HepG2 (cell line): ENCODE results near the gene KRTCAP3. TPM values are rescaled to one million over a fixed set of nuclear protein-coding genes. Genes with fewer than 3 reads are reported as not detected.

ENCODE experiments used
- ATAC-seq: fragments of 200-7000 bp; cut with Tn5 transposase; 3 replicates; pipeline ENCODE4 v1.9.1; 2020; ENCODE audit warnings: mild to moderate bottlenecking, moderate library complexity
- BruUV-seq: library from RNA; stranded (reverse); fragments of 400-500 nt; replicated peaks from 2 replicates; lab custom pipeline; 2021; lab: Mats Ljungman, UMichigan
- CTCF ChIA-PET: fragments of 300-600 bp; formaldehyde crosslinking; extraction: SDS; loops from one replicate; lab custom pipeline; 2021; ENCODE audit warnings: low total read pairs, inconsistent platforms, low intra/inter-chr PET ratio; lab: Yijun Ruan, JAX
- POLR2A ChIA-PET: fragments of 350-600 bp; sonication (Branson Sonifier 250); formaldehyde crosslinking; loops from one replicate; lab custom pipeline; 2020; ENCODE audit warnings: antibody characterized with exemption, inconsistent platforms; lab: Yijun Ruan, JAX
- DNase-seq: peaks from one replicate; pipeline ENCODE4 v3.0.0-alpha.2; 2015; ENCODE audit warnings: low spot score
- FAIRE-seq: peaks from 3 replicates; lab custom pipeline; 2011; peaks lifted over from hg19 to GRCh38; lab: Jason Lieb, UNC
- H2AFZ ChIP-seq: one replicate; pipeline ENCODE4 v1.6.1; 2011; ENCODE audit warnings: low read length, inconsistent platforms
- H3K27ac ChIP-seq: fragments of 300-600 bp; 3 replicates; pipeline ENCODE4 v1.8.0; 2011; ENCODE audit warnings: mixed run types, mild to moderate bottlenecking, mixed read lengths, low read length, inconsistent platforms; ENCODE audit not compliant: insufficient read depth; ENCODE audit errors: extremely low read length
- H3K27me3 ChIP-seq, 2 experiments: fragments of 200-600 bp in 1 of 2; 2 replicates in 1 of 2; 3 replicates in 1 of 2; pipeline versions ENCODE4 v1.6.0 to v1.8.0; 2011; ENCODE audit warnings: low read length in 2 of 2, mild to moderate bottlenecking in 2 of 2, moderate library complexity in 2 of 2, inconsistent platforms in 1 of 2; ENCODE audit not compliant: insufficient read depth in 2 of 2, control insufficient read depth in 1 of 2
- H3K36me3 ChIP-seq, 2 experiments: fragments of 200-600 bp in 1 of 2; replicated peaks in 1 of 2; 2 replicates in 1 of 2; 3 replicates in 1 of 2; pipeline versions ENCODE4 v1.5.1 to v1.8.0; 2011; ENCODE audit warnings: low read length in 2 of 2, inconsistent platforms in 1 of 2; ENCODE audit not compliant: insufficient read depth in 2 of 2, control insufficient read depth in 1 of 2
- H3K4me1 ChIP-seq: 2 replicates; pipeline ENCODE4 v1.5.1; 2012; ENCODE audit warnings: low read length, inconsistent platforms; ENCODE audit not compliant: insufficient read depth
- H3K4me2 ChIP-seq: 2 replicates; pipeline ENCODE4 v1.6.0; 2011; ENCODE audit warnings: low read depth, low read length, inconsistent platforms
- H3K4me3 ChIP-seq, 3 experiments: fragments of 200-600 bp in 1 of 3; sonication (generic), shearing (Covaris generic) in 1 of 3; replicated peaks in 1 of 3; 2 replicates each; pipeline ENCODE4 v1.5.1; 2011 to 2016; ENCODE audit warnings: low read length in 3 of 3, inconsistent platforms in 2 of 3, low read depth in 2 of 3, mild to moderate bottlenecking in 2 of 3, control low read depth in 1 of 3, mixed read lengths in 1 of 3; ENCODE audit not compliant: insufficient read depth in 1 of 3
- H3K79me2 ChIP-seq: one replicate; pipeline ENCODE4 v1.6.1; 2011; ENCODE audit warnings: low read length, inconsistent platforms; ENCODE audit not compliant: insufficient read depth
- H3K9ac ChIP-seq: 2 replicates; pipeline ENCODE4 v1.6.0; 2011; ENCODE audit warnings: mild to moderate bottlenecking, low read depth, low read length, inconsistent platforms; ENCODE audit not compliant: insufficient read depth
- H3K9me3 ChIP-seq: 2 replicates; pipeline ENCODE4 v1.5.1; 2012; ENCODE audit warnings: mild to moderate bottlenecking, low read length
- H4K20me1 ChIP-seq: 2 replicates; pipeline ENCODE4 v1.6.0; 2011; ENCODE audit warnings: inconsistent platforms, mild to moderate bottlenecking, low read length, moderate library complexity; ENCODE audit not compliant: insufficient read depth
- NAIF1 ChIP-seq: sonication (generic); formaldehyde crosslinking; IDR thresholded peaks from 2 replicates; pipeline ENCODE4 v1.5.0; 2020; ENCODE audit warnings: mild to moderate bottlenecking, missing genetic modification reagents, borderline replicate concordance
- RBFOX2 ChIP-seq: fragments of 200-400 bp; formaldehyde crosslinking; IDR thresholded peaks from 2 replicates; pipeline ENCODE4 v1.6.1; 2017; ENCODE audit warnings: low read depth, mild to moderate bottlenecking, low read length
- SSRP1 ChIP-seq: IDR thresholded peaks from 2 replicates; pipeline ENCODE4 v1.6.1; 2016; ENCODE audit warnings: control low read depth
- ZFP82 ChIP-seq: sonication (generic); formaldehyde crosslinking; IDR thresholded peaks from 2 replicates; pipeline ENCODE4 v1.5.1; 2020; ENCODE audit warnings: mild to moderate bottlenecking, missing genetic modification reagents, borderline replicate concordance
- ZNF121 ChIP-seq: sonication (generic); formaldehyde crosslinking; IDR thresholded peaks from 2 replicates; pipeline ENCODE4 v1.5.0; 2020; ENCODE audit warnings: mild to moderate bottlenecking, missing genetic modification reagents
- WGBS: methylation state at CpG from one replicate; pipeline ENCODE4 v1.1.6; 2017; ENCODE audit warnings: low lambda C conversion rate; 5-methylcytosine and 5-hydroxymethylcytosine counted together
- in situ Hi-C: cut with HindIII; loops from 2 replicates; pipeline ENCODE4 v1.10.0; 2017; ENCODE audit warnings: low pct_unique_long_range_greater_than_20kb; ENCODE audit not compliant: extremely low pct_ligation_motif_present
- intact Hi-C: fragments of 100-400 bp; cut with micrococcal nuclease; formaldehyde crosslinking; loops from one replicate; pipeline ENCODE4 v1.10.0; 2022; ENCODE audit not compliant: unreplicated experiment
- polyA plus RNA-seq, 8 experiments: library from polyadenylated mRNA; depleted of rRNA in 3 of 8; stranded (reverse) in 7 of 8; unstranded in 1 of 8; fragments of >200 nt; fragmentation: Illumina TruSeq in 4 of 8; extraction: Trizol in 4 of 8; gene quantifications; 2 replicates each; pipeline versions ENCODE4 v1.2.1 to v1.2.3, GENCODE V29; 2011 to 2016; ENCODE audit warnings: low read depth in 4 of 8, missing spikeins in 1 of 8, mixed read lengths in 1 of 8; ENCODE audit not compliant: insufficient read depth in 1 of 8
- total RNA-seq, 5 experiments: library from RNA; depleted of rRNA; stranded (reverse); fragments of >200 nt; fragmentation: Illumina TruSeq; extraction: Trizol; gene quantifications; 2 replicates each; pipeline ENCODE4 v1.2.3, GENCODE V29; 2016; ENCODE audit warnings: low read depth in 1 of 5

KRTCAP3 gene
- total and polyA plus RNA-seq, 2 of the 13 experiments (the other 11 are each of a cell fraction or from before 2014, with no cell fraction given) = 2.1 to 4.5 TPM

DNA sequence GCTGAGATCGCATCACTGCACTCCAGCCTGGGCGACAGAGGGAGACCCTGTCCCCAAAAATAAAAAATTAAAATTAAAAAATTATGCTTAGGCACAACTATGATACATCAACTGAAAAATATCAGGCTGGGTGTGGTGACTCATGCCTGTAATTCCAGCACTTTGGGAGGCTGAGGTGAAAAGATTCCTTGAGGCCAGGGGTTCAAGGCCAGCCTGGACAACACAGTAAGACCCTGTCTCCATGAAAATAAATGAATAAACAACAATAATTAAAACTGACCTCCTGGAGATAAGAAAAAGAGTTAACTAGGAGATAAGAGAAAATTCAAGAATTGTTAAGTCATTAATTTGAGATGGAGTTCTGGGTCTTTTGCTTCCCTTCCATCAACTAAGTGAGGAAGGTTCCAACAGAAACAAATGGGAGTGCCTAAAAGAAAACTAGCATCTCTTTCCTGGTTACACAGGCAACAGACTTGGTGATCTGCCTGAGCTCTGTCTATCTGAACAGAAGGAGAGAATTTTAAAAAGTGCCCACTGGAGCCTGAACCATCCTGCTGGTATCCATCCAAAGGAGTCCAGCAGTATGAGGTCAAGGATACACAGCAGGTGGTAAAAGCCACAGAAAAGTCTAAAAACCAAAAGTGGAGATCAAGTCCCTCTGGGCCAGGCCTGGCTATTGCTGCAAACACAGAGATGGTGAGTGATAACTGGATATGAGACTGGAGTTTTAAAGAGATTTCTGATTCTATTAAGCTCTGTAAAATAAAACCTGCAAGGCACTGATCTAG, 41.6 kb upstream of the KRTCAP3 start:
- Histone ChIP-seq H3K4me2 (no peak overlapping the region), H3K9me3 (no peaks in the 10 kb centered on the region), H3K9ac (no peak overlapping the region), H3K4me3 (no peak overlapping the region), H2AFZ (no peak overlapping the region), H3K36me3 (peaks cover 1 to 39% of the 10 kb centered on the region in 2 experiments; a peak in 3 of 5 replicates), H3K27me3 (no peaks in the 10 kb centered on the region), H3K4me1 (peaks cover 30% of the 10 kb centered on the region; the same call in 1 of the 2 replicates), H3K79me2 (peaks cover 93% of the 10 kb centered on the region), H3K27ac (peak overlapping the region; percentile 7), H4K20me1 (0 out of 2 replicates have a peak, but pooled peaks cover 3% of the 10 kb centered on the region)
- POLR2A ChIA-PET = interaction anchor here (1.8 kb wide), 1 partner anchor 29 kb away, joined by 5 read pairs; no protein-coding TSS in a partner anchor
- BruUV-seq = no TSS peak
- ATAC-seq (no peak), FAIRE-seq (no peak), DNase-seq (no peak)
- WGBS = 94% methylated on average over 2 of the region's 2 CpGs
- in situ Hi-C loops = no loop called here
- intact Hi-C loops = no loop called here
- no peak for TF ChIP-seq ZFP82 (CRISPR knock-in tag)
- TF ChIP-seq NAIF1 (CRISPR knock-in tag) = no peak
- peak; percentile 58; the same call in 1 of the 2 replicates for TF ChIP-seq ZNF121 (CRISPR knock-in tag)
- no peak for TF ChIP-seq SSRP1 (CRISPR knock-in tag)
- TF ChIP-seq RBFOX2 = 0 out of 2 replicates have a peak, but pooled peaks have one; percentile 1
- CTCF ChIA-PET = no interaction called here
